Renal pelvis (tissue), 4 donors: ENCODE measurements around the gene PNN. TPM values are rescaled to one million over a fixed set of nuclear protein-coding genes. Genes with fewer than 3 reads are reported as not detected.
"Not testable (repeated sequence)": the region's sequence is repeated elsewhere in the genome, so short reads cannot be mapped to it uniquely, and the experiment has no call there.

Experiments
- DNase-seq: peaks from one replicate; pipeline ENCODE4 v3.0.0-alpha.2; 2013
- polyA plus RNA-seq, 3 donors: library from polyadenylated mRNA; unstranded; fragments of 120-200 nt; gene quantifications; one replicate each; pipeline ENCODE4 v1.2.1, GENCODE V29; 2013; ENCODE audit not compliant: insufficient read length in 3 of 3

PNN gene
- polyA plus RNA-seq, 3 donors = 170 to 214 (median 212) TPM

GRCh38 chr14:39175445-39176262 is 600 bp downstream of the PNN start:
- DNase-seq = peak; percentile 46

GRCh38 chr14:39176263-39177167 is 1.5 kb downstream of the PNN start:
- DNase-seq = no peak

GRCh38 chr14:39177168-39177545 is 2.1 kb downstream of the PNN start:
- no peak for DNase-seq

- no peak for DNase-seq
Observed at GRCh38 chr14:39179042-39179441, 4.0 kb downstream of the PNN start.

GRCh38 chr14:39180553-39180952 is 5.5 kb downstream of the PNN start:
- no peak for DNase-seq

GRCh38 chr14:39181026-39181692 is 6.1 kb downstream of the PNN start:
- no peak for DNase-seq

GRCh38 chr14:39181693-39182047 is 6.6 kb downstream of the PNN start:
- no peak for DNase-seq

DNA sequence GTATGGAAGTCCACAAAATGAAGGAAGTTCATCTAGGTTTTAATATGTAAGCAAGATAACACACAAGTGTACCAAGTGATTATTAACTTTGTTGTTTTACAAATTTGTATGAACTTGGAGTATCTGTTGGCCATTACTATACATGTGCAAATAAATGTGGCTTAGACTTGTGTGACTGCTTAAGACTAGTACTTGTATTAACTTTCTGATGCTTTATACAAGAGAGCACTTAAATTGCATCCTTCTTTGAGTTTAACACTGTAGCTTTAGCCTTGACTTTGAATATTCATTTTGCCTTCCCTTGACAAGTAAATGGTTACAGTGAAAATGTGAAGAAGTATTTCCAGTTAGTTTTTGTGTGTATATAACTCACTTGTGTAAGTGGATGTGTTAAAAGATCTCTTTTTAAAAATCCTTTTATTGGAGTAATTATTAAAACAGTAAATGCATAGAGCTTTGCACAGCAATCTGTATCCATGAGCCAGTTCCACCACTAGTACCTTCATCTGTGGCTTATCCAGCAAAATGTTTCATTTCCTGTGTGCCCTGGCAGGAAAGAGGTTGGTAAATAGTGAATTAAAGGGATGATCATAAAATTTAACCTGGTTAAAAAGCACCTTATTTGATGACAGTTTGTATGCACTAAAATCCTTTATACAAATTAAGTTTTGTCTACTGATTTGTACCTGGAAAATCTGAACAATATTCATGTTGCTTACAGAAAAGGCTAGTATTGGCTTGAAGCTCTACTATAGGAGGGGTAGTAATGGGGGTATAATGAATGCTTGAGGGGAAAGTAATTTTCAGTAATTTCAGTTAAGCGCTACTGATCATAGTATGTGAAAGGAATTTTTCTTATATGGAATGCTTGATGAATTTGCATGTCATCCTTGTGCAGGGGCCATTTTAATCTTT is 8.0 kb downstream of the PNN start:
- DNase-seq = no peak

DNA sequence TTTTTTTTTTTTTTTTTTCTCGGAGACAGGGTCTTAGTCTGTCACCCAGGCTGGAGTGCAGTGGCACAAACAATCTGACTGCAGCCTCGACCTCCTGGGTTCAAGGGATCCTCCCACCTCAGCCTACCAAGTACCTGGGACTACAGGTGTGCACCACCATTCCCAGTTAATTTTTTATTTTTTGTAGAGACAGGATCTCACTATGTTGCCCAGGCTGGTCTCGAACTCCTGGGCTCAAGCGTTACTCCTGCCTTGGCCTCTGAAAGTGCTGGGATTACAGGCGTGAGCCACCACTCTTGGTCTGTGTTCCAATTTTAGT is 8.6 kb downstream of the PNN start:
- DNase-seq = not testable (repeated sequence)

- no peak for DNase-seq
Observed at GRCh38 chr14:39184628-39185255, 9.7 kb downstream of the PNN start.

- no peak for DNase-seq
Observed at GRCh38 chr14:39185256-39186049, 10.4 kb downstream of the PNN start.

- DNase-seq = no peak
Observed at GRCh38 chr14:39186941-39187525, 12.0 kb downstream of the PNN start.

DNA sequence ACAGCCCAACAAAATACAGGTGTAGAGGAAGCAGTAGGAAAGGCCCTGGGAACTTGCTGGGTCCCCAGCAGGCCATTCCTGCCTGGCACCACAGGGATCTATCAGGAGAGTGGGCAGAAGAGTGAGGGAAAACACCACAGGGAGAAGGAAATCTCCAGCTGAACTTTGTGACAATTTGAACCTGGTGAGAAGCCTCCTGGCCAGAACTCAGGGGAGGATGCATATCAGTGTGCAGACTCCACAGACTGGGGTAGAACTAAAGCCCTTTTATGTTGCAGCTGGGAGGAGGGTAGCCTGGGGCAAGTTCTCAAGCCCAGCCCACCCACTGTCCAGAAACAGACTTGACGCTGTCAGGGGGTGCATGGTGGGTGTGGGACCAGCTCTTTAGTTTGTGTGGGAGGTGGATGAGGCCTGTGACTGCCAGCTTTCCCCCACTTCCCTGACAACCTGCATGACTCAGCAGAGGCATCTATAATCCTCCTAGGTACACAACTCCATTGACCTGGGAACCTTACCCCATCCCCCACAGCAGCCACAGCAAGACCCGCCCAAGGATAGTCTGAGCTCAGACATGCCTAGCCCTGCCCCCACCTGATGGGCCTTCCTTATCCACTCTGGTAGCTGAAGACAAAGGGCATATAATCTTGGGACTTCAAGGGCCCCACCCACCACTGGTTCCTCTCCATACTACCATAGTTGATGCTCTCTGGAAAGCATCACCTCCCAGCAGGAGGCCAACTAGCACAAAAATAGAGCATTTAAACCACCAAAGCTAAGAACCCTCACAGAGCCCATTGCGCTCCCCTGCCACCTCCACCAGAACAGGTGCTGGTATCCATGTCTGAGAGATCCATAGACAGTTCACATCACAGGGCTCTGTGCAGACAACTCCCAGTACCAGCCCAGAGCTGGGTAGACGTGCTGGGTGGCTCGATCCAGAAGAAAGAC is 28.9 kb downstream of the PNN start:
- DNase-seq = no peak

DNA sequence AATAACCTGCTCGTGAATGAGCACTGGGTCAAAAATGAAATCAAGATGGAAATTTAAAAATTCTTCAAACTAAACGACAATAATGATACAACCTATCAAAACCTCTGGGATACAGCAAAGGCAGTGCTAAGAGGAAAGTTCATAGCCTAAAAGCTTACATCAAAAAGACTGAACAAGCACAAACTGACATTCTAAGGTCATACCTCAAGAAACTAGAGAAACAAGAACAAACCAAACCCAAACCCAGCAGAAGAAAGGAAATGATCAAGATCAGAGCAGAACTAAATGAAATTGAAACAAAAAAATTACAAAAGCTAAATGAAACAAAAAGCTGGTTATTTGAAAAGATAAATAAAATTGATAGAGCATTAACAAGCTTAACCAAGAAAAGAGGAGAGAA is 32.4 kb downstream of the PNN start:
- not testable (repeated sequence) for DNase-seq

DNA sequence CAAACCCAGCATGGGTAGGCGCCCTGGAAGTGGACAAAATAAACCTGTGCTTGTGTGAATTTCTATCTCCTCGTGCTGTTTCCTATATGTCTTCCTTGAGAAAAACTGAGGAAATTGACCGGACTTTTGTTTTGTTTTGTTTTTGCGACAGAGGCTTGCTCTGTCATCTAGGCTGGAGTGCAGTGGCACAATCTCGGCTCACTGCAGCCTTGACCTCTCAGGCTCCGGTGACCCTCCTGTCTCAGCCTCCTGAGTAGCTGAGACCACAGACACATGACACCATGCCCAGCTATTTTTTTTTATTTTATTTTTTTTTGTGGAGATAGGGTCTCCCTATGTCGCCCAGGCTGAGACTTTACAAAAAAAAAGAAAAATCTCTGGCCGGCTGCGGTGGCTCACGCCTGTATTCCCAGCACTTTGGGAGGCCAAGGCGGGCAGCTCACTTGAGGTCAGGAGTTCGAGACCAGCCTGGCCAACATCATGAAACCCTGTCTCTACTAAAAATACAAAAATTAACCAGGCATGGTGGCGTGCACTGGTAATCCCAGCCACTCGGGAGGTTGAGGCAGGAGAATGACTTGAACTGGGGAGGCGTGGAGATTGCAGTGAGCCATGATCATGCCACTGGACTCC is 36.2 kb downstream of the PNN start:
- no peak for DNase-seq

DNA sequence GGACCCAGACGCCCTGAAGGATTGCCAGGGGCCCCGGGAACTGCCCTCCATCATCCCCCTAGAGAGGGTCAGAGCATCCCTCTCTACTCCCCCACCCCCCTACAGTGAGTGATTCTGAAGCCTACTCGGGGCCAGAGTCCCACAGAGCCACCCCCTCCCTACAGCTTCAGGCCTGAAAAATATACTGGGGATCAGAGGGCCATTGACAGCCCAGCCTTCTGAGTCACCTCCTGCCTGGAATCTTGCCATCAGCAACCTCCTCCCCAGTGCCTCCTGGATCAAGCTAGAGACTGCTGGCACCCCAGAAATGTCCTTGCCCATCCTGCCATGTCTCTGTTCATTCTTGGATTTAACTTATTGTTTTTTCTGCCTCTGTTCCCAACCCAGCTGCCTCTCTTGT is 37.0 kb downstream of the PNN start:
- DNase-seq = no peak

GRCh38 chr14:39212693-39213092 is 37.6 kb downstream of the PNN start:
- no peak for DNase-seq

- DNase-seq = no peak
Observed at GRCh38 chr14:39217214-39217879, 42.3 kb downstream of the PNN start.
